Esophagus squamous epithelium (tissue), 5 donors: Measurements from ENCODE around the gene FAM8A1. TPM values are rescaled to one million over a fixed set of nuclear protein-coding genes. Genes with fewer than 3 reads are reported as not detected.
A peak's percentile ranks its signal among the peaks of the same experiment; 100 is the strongest.

Source experiments
- DNase-seq: peaks from one replicate; lab custom pipeline; 2025; lab: John Stamatoyannopoulos, UW
- H3K27ac ChIP-seq, 4 donors: fragments of 200-600 bp; sonication (generic); one replicate each; pipeline ENCODE4 v1.5.1; 2016 to 2019; ENCODE audit warnings: mild to moderate bottlenecking in 1 of 4
- H3K27me3 ChIP-seq, 4 donors: fragments of 200-600 bp; sonication (generic); 1 replicate in 3 of 4; 2 replicates in 1 of 4; pipeline versions ENCODE4 v1.5.1 to v1.6.0; 2017 to 2021; ENCODE audit warnings: antibody characterized with exemption in 1 of 4
- H3K36me3 ChIP-seq, 3 donors: fragments of 200-600 bp; sonication (generic); one replicate each; pipeline ENCODE4 v1.5.1; 2016 to 2019
- H3K4me1 ChIP-seq, 3 donors: fragments of 200-600 bp; sonication (generic); one replicate each; pipeline ENCODE4 v1.5.1; 2017 to 2019
- H3K4me3 ChIP-seq, 4 donors: fragments of 200-600 bp; sonication (generic); 1 replicate in 3 of 4; 2 replicates in 1 of 4; pipeline ENCODE4 v1.5.1; 2016 to 2019; ENCODE audit warnings: mild to moderate bottlenecking in 2 of 4, moderate library complexity in 1 of 4
- H3K9me3 ChIP-seq, 3 donors: fragments of 200-600 bp; sonication (generic); one replicate each; pipeline ENCODE4 v1.5.1; 2016 to 2019
- CTCF ChIP-seq, 6 experiments: fragments of 450-650 bp in 4 of 6; fragments of 200-600 bp in 2 of 6; sonication (generic) in 2 of 6; IDR thresholded peaks; one replicate each; pipeline ENCODE4 v1.5.1; 2016 to 2019; ENCODE audit warnings: antibody characterized with exemption in 6 of 6, mild to moderate bottlenecking in 4 of 6, moderate library complexity in 4 of 6
- POLR2A ChIP-seq, 4 donors: fragments of 450-650 bp; IDR thresholded peaks; one replicate each; pipeline ENCODE4 v1.6.1; 2017; ENCODE audit warnings: antibody characterized with exemption in 4 of 4, mild to moderate bottlenecking in 4 of 4, moderate library complexity in 3 of 4
- WGBS, 2 donors: methylation state at CpG; one replicate each; pipeline ENCODE4 v1.1.5; 2018; 5-methylcytosine and 5-hydroxymethylcytosine counted together
- intact Hi-C: fragments of 100-400 bp; cut with DNase I; formaldehyde crosslinking; loops from one replicate; pipeline ENCODE4 v1.15.0; 2022
- total RNA-seq, 4 donors: library from RNA; depleted of rRNA; stranded (reverse); fragments of >200 nt; gene quantifications; one replicate each; pipeline ENCODE4 v1.1.0, GENCODE V29; 2016
- donor health status: DM: yes; HTN: yes; CAD: no.

The FAM8A1 gene
- total RNA-seq, 4 donors from 2014 or later, result 12.4 to 19.5 (median 16.1) TPM

GRCh38 chr6:17638212-17638715, 38.2 kb downstream of the FAM8A1 start:
- Histone ChIP-seq H3K9me3 (no peaks in the 10 kb centered on the region), H3K27me3 (no peaks in the 10 kb centered on the region), H3K27ac (no peak overlapping the region), H3K4me1 (peaks cover 0 to 5% (median 0%) of the 10 kb centered on the region in 3 donors), H3K4me3 (no peak overlapping the region), H3K36me3 (peaks cover 0 to 100% (median 9%) of the 10 kb centered on the region in 3 donors)
- intact Hi-C loops, result no loop called here
- WGBS, 2 donors, result 46 to 62% methylated on average over 2 of the region's 2 CpGs
- DNase-seq, result no peak
- no peak for TF ChIP-seq CTCF (IDR thresholded peaks at IDR 0.05)
- no peak for TF ChIP-seq POLR2A (IDR thresholded peaks at IDR 0.05)

GRCh38 chr6:17640477-17640917, 40.4 kb downstream of the FAM8A1 start:
- Histone ChIP-seq H3K36me3 (peaks cover 10 to 100% (median 13%) of the 10 kb centered on the region in 3 donors), H3K27me3 (no peaks in the 10 kb centered on the region), H3K9me3 (no peaks in the 10 kb centered on the region), H3K4me3 (no peak overlapping the region), H3K27ac (no peak overlapping the region), H3K4me1 (no peaks in the 10 kb centered on the region)
- no peak for DNase-seq
- TF ChIP-seq CTCF (IDR thresholded peaks at IDR 0.05) (no peak), POLR2A (IDR thresholded peaks at IDR 0.05) (no peak)
- WGBS, 2 donors, result 67 to 91% methylated on average over 3 of the region's 3 CpGs
- intact Hi-C loops, result no loop called here

- H3K27me3 ChIP-seq, result no peaks in the 10 kb centered on the region
- no peak for TF ChIP-seq POLR2A (IDR thresholded peaks at IDR 0.05)
- no peak for TF ChIP-seq CTCF (IDR thresholded peaks at IDR 0.05)
- H3K4me1 ChIP-seq, result peaks cover 0 to 33% (median 4%) of the 10 kb centered on the region in 3 donors
- no peaks in the 10 kb centered on the region for H3K9me3 ChIP-seq
- 91 to 94% methylated on average over 3 of the region's 3 CpGs for WGBS, 2 donors
- intact Hi-C loops, result no loop called here
- H3K36me3 ChIP-seq, result peaks cover 10 to 94% (median 10%) of the 10 kb centered on the region in 3 donors
- H3K27ac ChIP-seq, result no peak overlapping the region
- no peak overlapping the region for H3K4me3 ChIP-seq
- no peak for DNase-seq
Observed at GRCh38 chr6:17648745-17649144, 48.6 kb downstream of the FAM8A1 start.

- Histone ChIP-seq H3K9me3 (no peaks in the 10 kb centered on the region), H3K36me3 (peaks cover 0 to 94% (median 6%) of the 10 kb centered on the region in 3 donors), H3K4me1 (peaks cover 0 to 38% (median 4%) of the 10 kb centered on the region in 3 donors), H3K27ac (peak overlapping the region in 3 of 4 donors; percentile 24 to 64 (median 48)), H3K27me3 (no peaks in the 10 kb centered on the region), H3K4me3 (no peak overlapping the region)
- no peak for DNase-seq
- 76 to 88% methylated on average over 3 of the region's 3 CpGs for WGBS, 2 donors
- TF ChIP-seq POLR2A (IDR thresholded peaks at IDR 0.05), result no peak
- no peak for TF ChIP-seq CTCF (IDR thresholded peaks at IDR 0.05)
- intact Hi-C loops, result no loop called here
Observed at GRCh38 chr6:17650656-17651309, 50.7 kb downstream of the FAM8A1 start.

- no peak for TF ChIP-seq CTCF (IDR thresholded peaks at IDR 0.05)
- TF ChIP-seq POLR2A (IDR thresholded peaks at IDR 0.05), result no peak
- Histone ChIP-seq H3K4me1 (peaks cover 0 to 38% (median 4%) of the 10 kb centered on the region in 3 donors), H3K27me3 (no peaks in the 10 kb centered on the region), H3K4me3 (no peak overlapping the region), H3K27ac (peak overlapping the region in 2 of 4 donors; percentile 48 to 59), H3K9me3 (no peaks in the 10 kb centered on the region), H3K36me3 (peaks cover 0 to 94% (median 7%) of the 10 kb centered on the region in 3 donors)
- intact Hi-C loops, result no loop called here
- DNase-seq, result no peak
- WGBS, 2 donors, result 49 to 66% methylated on average over 3 to 5 of the region's 5 CpGs
Observed at GRCh38 chr6:17653198-17653882, 53.2 kb downstream of the FAM8A1 start.
